Keratinocyte (primary cell): ENCODE measurements around the gene KRTAP3-3. TPM values are rescaled to one million over a fixed set of nuclear protein-coding genes. Genes with fewer than 3 reads are reported as not detected.
"Not testable (repeated sequence)": the region's sequence is repeated elsewhere in the genome, so short reads cannot be mapped to it uniquely, and the experiment has no call there.

Source experiments
- DNase-seq: peaks from one replicate; pipeline ENCODE4 v3.0.0-alpha.2; 2011; ENCODE audit warnings: low read depth, missing footprints, low spot score
- FAIRE-seq: peaks from 2 replicates; lab custom pipeline; 2011; peaks lifted over from hg19 to GRCh38; lab: Jason Lieb, UNC
- H2AFZ ChIP-seq: 2 replicates; pipeline ENCODE4 v1.6.0; 2012; ENCODE audit warnings: low read length, control low read depth, inconsistent platforms; ENCODE audit not compliant: control insufficient read depth
- H3K27ac ChIP-seq: 2 replicates; pipeline ENCODE4 v1.5.1; 2011; ENCODE audit warnings: low read length; ENCODE audit not compliant: control insufficient read depth, insufficient read depth
- H3K27me3 ChIP-seq: 3 replicates; pipeline ENCODE4 v1.6.0; 2011; ENCODE audit warnings: low read length; ENCODE audit not compliant: control insufficient read depth, insufficient read depth; ENCODE audit errors: extremely low read depth
- H3K36me3 ChIP-seq, 2 experiments: 2 replicates in 1 of 2; 3 replicates in 1 of 2; pipeline ENCODE4 v1.5.1; 2011; ENCODE audit warnings: low read length in 2 of 2, mild to moderate bottlenecking in 1 of 2; ENCODE audit not compliant: control insufficient read depth in 2 of 2, insufficient read depth in 2 of 2; ENCODE audit errors: extremely low read depth in 1 of 2
- H3K4me1 ChIP-seq: 3 replicates; pipeline ENCODE4 v1.5.1; 2011; ENCODE audit warnings: low read length; ENCODE audit not compliant: control insufficient read depth, insufficient read depth; ENCODE audit errors: extremely low read depth
- H3K4me2 ChIP-seq: 3 replicates; pipeline ENCODE4 v1.6.0; 2011; ENCODE audit warnings: low read depth, low read length; ENCODE audit not compliant: control insufficient read depth, insufficient read depth; ENCODE audit errors: extremely low read depth
- H3K4me3 ChIP-seq, 3 experiments: fragments of 200-600 bp in 1 of 3; sonication (generic) in 1 of 3; 2 replicates in 2 of 3; 3 replicates in 1 of 3; pipeline ENCODE4 v1.5.1; 2011 to 2016; ENCODE audit warnings: low read length in 3 of 3, mild to moderate bottlenecking in 3 of 3, control low read depth in 2 of 3, inconsistent platforms in 1 of 3, low read depth in 1 of 3, mixed read lengths in 1 of 3, mixed run types in 1 of 3, moderate library complexity in 1 of 3; ENCODE audit not compliant: control insufficient read depth in 2 of 3, insufficient read depth in 2 of 3; ENCODE audit errors: extremely low read depth in 1 of 3
- H3K79me2 ChIP-seq: 2 replicates; pipeline ENCODE4 v1.6.0; 2012; ENCODE audit warnings: low read length; ENCODE audit not compliant: control insufficient read depth, insufficient read depth
- H3K9ac ChIP-seq: 3 replicates; pipeline ENCODE4 v1.6.0; 2011; ENCODE audit warnings: low read length; ENCODE audit not compliant: control insufficient read depth, insufficient read depth; ENCODE audit errors: extremely low read depth
- H3K9me1 ChIP-seq: 3 replicates; pipeline ENCODE4 v1.6.0; 2011; ENCODE audit warnings: low read length; ENCODE audit not compliant: control insufficient read depth, insufficient read depth; ENCODE audit errors: extremely low read depth
- H3K9me3 ChIP-seq: 2 replicates; pipeline ENCODE4 v1.5.1; 2012; ENCODE audit warnings: low read depth, low read length; ENCODE audit not compliant: control insufficient read depth
- H4K20me1 ChIP-seq: 3 replicates; pipeline ENCODE4 v1.6.0; 2011; ENCODE audit warnings: low read length; ENCODE audit not compliant: control insufficient read depth, insufficient read depth; ENCODE audit errors: extremely low read depth
- CTCF ChIP-seq, 3 experiments: IDR thresholded peaks in 1 of 3; conservative IDR thresholded peaks in 1 of 3; optimal IDR thresholded peaks in 1 of 3; 2 replicates in 2 of 3; 3 replicates in 1 of 3; pipeline versions ENCODE3 to v1.5.1; 2011; ENCODE audit warnings: low read length in 3 of 3, mild to moderate bottlenecking in 3 of 3, moderate library complexity in 2 of 3, control low read depth in 1 of 3, inconsistent platforms in 1 of 3; ENCODE audit not compliant: insufficient read depth in 2 of 3; ENCODE audit errors: extremely low read depth in 1 of 3
- EZH2 ChIP-seq: IDR thresholded peaks from one replicate; pipeline ENCODE4 v1.6.1; 2012; ENCODE audit warnings: inconsistent platforms, mild to moderate bottlenecking, low read length, moderate library complexity
- dilution Hi-C: fragments of 300-500 bp; cut with MboI; formaldehyde crosslinking; loops from one replicate; pipeline ENCODE4 v1.7.0; 2020; ENCODE audit warnings: low sequenced_read_pairs; ENCODE audit not compliant: extremely low pct_ligation_motif_present
- polyA minus RNA-seq, 3 experiments: library from RNA; depleted of rRNA, polyadenylated mRNA; stranded (reverse); fragments of >200 nt; gene quantifications; 1 replicate in 1 of 3; 2 replicates in 1 of 3; 3 replicates in 1 of 3; pipeline ENCODE4 v1.2.3, GENCODE V29; 2011
- polyA plus RNA-seq, 5 experiments: library from polyadenylated mRNA; depleted of rRNA in 3 of 5; stranded (reverse) in 3 of 5; stranded (forward) in 1 of 5; unstranded in 1 of 5; fragments of >200 nt; gene quantifications; 1 replicate in 1 of 5; 2 replicates in 3 of 5; 3 replicates in 1 of 5; pipeline versions ENCODE4 v1.2.1 to v1.2.3, GENCODE V29; 2011 to 2012; ENCODE audit warnings: missing spikeins in 2 of 5, low read depth in 1 of 5, low replicate concordance in 1 of 5

Gene KRTAP3-3
- polyA plus RNA-seq = not detected in 3 replicates
- polyA plus RNA-seq (2011; ENCODE audit: low read depth) = not detected
- polyA plus RNA-seq (2011; cell fraction: cytosol; rRNA removed) = not detected in 2 replicates
- not detected in 2 replicates for polyA plus RNA-seq (2011; cell fraction: nucleus; rRNA removed)
- not detected in 2 replicates for polyA plus RNA-seq (2012; ENCODE audit: low replicate concordance)
- not detected in 3 replicates for polyA minus RNA-seq
- not detected for polyA minus RNA-seq (2011; cell fraction: cytosol; rRNA and poly(A)+ RNA removed)
- polyA minus RNA-seq (2011; cell fraction: nucleus; rRNA and poly(A)+ RNA removed) = not detected in 2 replicates

- Histone ChIP-seq H3K27ac (no peak within 1 kb of the TSS), H3K4me3 (no peak within 1 kb of the TSS), H3K4me2 (no peak within 1 kb of the TSS), H3K9ac (no peak within 1 kb of the TSS), H2AFZ (no peak within 1 kb of the TSS), H3K4me1 (no peaks in the 10 kb centered on the region), H3K9me1 (no peaks in the 10 kb centered on the region), H3K27me3 (no peaks in the 10 kb centered on the region), H3K79me2 (no peaks in the 10 kb centered on the region), H4K20me1 (no peaks in the 10 kb centered on the region), H3K9me3 (no peaks in the 10 kb centered on the region), H3K36me3 (no peaks in the 10 kb centered on the region)
- no peak for TF ChIP-seq EZH2
- no peak for TF ChIP-seq CTCF (optimal IDR thresholded peaks at IDR 0.05 in 1 of 3, IDR thresholded peaks at IDR 0.05 in 1 of 3, conservative IDR thresholded peaks at IDR 0.05 in 1 of 3; ENCODE audit: extremely low read depth in 1 of 3, insufficient read depth in 2 of 3, low read length in 3 of 3)
- dilution Hi-C loops = no loop called here
- DNase-seq (no peak), FAIRE-seq (no peak)
Observed at GRCh38 chr17:40993839-40994238, at the start of gene KRTAP3-3. Gene KRTAP3-3 (minus strand): TSS chr17:40994164. CDS start chr17:40994097, 67 bp downstream.

- Histone ChIP-seq H3K9ac (no peak overlapping the region), H3K36me3 (no peaks in the 10 kb centered on the region), H4K20me1 (no peaks in the 10 kb centered on the region), H3K79me2 (no peaks in the 10 kb centered on the region), H3K27ac (no peak overlapping the region), H3K4me3 (no peak overlapping the region), H2AFZ (no peak overlapping the region), H3K9me3 (no peaks in the 10 kb centered on the region), H3K27me3 (no peaks in the 10 kb centered on the region), H3K4me1 (no peaks in the 10 kb centered on the region), H3K9me1 (no peaks in the 10 kb centered on the region), H3K4me2 (no peak overlapping the region)
- dilution Hi-C loops = no loop called here
- TF ChIP-seq CTCF (optimal IDR thresholded peaks at IDR 0.05 in 1 of 3, IDR thresholded peaks at IDR 0.05 in 1 of 3, conservative IDR thresholded peaks at IDR 0.05 in 1 of 3; ENCODE audit: extremely low read depth in 1 of 3, insufficient read depth in 2 of 3, low read length in 3 of 3) = no peak
- TF ChIP-seq EZH2 = no peak
- FAIRE-seq = no peak
- no peak for DNase-seq
Observed at GRCh38 chr17:41042953-41043352, 49.0 kb upstream of the KRTAP3-3 start.

- H3K79me2 ChIP-seq, H3K9ac ChIP-seq, H4K20me1 ChIP-seq, H3K4me1 ChIP-seq, H3K9me3 ChIP-seq, DNase-seq, H3K4me3 ChIP-seq, H3K27ac ChIP-seq, H3K36me3 ChIP-seq, H3K4me2 ChIP-seq, H3K9me1 ChIP-seq, dilution Hi-C loops, H3K27me3 ChIP-seq: not testable (repeated sequence)
- FAIRE-seq = peak; percentile 48
- peak within 1 kb of the TSS; percentile 74 for H2AFZ ChIP-seq
Observed at GRCh38 chr17:41040783-41041571, 47.0 kb upstream of the KRTAP3-3 start, which contains the start of gene KRTAP1-1. Gene KRTAP1-1 (minus strand): TSS chr17:41041450. CDS start chr17:41041397, 53 bp downstream.
